Thoracic aorta (tissue), 2 donors: ENCODE measurements around the gene RPGRIP1L. TPM values are rescaled to one million over a fixed set of nuclear protein-coding genes. Genes with fewer than 3 reads are reported as not detected.

Source experiments
- ATAC-seq: fragments of 150-250 bp; one replicate; pipeline ENCODE4 v1.8.0; 2017; ENCODE audit warnings: low read depth; ENCODE audit not compliant: insufficient number of reproducible peaks, low FRiP score
- DNase-seq: peaks from one replicate; pipeline ENCODE4 v3.0.0-alpha.2; 2020; ENCODE audit warnings: low spot score
- H3K27ac ChIP-seq, 2 donors: fragments of 200-600 bp; sonication (generic); 1 replicate in 1 of 2; 2 replicates in 1 of 2; pipeline ENCODE4 v1.5.1; 2016; ENCODE audit warnings: mild to moderate bottlenecking in 2 of 2, moderate library complexity in 2 of 2
- H3K27me3 ChIP-seq: fragments of 200-600 bp; sonication (generic); replicated peaks from 2 replicates; pipeline ENCODE4 v1.6.0; 2016; ENCODE audit warnings: mild to moderate bottlenecking; ENCODE audit not compliant: insufficient read depth
- H3K36me3 ChIP-seq: fragments of 200-600 bp; sonication (generic); one replicate; pipeline ENCODE4 v1.5.1; 2016
- H3K4me1 ChIP-seq, 2 donors: fragments of 200-600 bp; sonication (generic); 1 replicate in 1 of 2; 2 replicates in 1 of 2; pipeline versions ENCODE4 v1.5.1 to v1.6.0; 2016; ENCODE audit warnings: low read depth in 2 of 2, mild to moderate bottlenecking in 1 of 2; ENCODE audit not compliant: control insufficient read depth in 1 of 2
- H3K4me3 ChIP-seq: fragments of 200-600 bp; sonication (generic); 2 replicates; pipeline ENCODE4 v1.5.1; 2016; ENCODE audit warnings: mild to moderate bottlenecking
- H3K9me3 ChIP-seq: fragments of 200-600 bp; sonication (generic); 2 replicates; pipeline ENCODE4 v1.5.1; 2016
- total RNA-seq, 2 donors: library from RNA; depleted of rRNA; stranded (reverse); fragments of >200 nt; gene quantifications; one replicate each; pipeline versions ENCODE4 v1.1.0 to v1.2.3, GENCODE V29; 2016
- TF ChIP-seq, protein P1 (sequence below): fragments of 200-600 bp; sonication (generic); IDR thresholded peaks from one replicate; pipeline ENCODE4 v1.5.1; 2019; ENCODE audit warnings: antibody characterized with exemption

Gene RPGRIP1L
- total RNA-seq, 2 donors from 2014 or later, result 3.4 to 9.1 TPM

DNA sequence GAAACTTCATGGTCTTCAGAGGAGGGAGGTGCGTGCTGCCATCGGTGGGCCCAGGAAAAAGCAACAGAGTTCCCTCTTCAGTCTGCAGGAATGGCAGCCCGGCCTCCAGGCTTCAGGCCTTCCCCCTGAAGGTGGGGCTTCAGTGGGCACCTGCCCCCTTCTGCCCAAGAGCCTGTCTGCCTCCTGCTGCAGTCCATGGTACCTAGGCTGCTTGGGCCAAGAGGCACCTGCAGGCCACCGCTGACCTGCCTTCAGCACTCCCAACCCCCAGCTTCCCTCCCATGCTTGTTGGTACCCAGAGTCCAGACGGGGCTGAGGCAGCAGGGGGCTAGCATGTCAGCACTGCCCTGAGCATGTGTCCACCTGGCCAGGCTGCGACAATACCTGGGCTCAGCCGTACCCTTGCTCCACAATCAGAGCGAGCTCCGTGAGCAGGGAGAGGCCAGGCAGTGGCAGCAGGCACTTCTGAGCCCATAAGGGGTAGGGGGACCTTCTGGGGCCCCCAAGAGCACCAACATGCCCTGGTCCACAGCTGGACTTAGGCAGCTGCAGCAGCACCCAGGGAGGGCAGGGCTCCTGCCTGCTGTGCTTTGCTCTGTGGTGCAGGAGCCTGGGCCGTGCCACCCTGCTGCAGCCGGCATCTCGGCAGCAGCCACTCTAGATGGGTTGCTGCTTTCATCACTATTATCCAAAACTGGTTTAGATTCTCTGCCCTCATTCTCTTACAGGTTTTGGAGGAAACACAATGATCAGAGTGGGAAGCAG, 123.4 kb downstream of the RPGRIP1L start:
- Histone ChIP-seq H3K27me3 (no peaks in the 10 kb centered on the region), H3K9me3 (no peaks in the 10 kb centered on the region), H3K4me3 (no peak overlapping the region), H3K27ac (no peak overlapping the region), H3K4me1 (no peaks in the 10 kb centered on the region), H3K36me3 (no peaks in the 10 kb centered on the region)
- TF ChIP-seq, protein P1, sequence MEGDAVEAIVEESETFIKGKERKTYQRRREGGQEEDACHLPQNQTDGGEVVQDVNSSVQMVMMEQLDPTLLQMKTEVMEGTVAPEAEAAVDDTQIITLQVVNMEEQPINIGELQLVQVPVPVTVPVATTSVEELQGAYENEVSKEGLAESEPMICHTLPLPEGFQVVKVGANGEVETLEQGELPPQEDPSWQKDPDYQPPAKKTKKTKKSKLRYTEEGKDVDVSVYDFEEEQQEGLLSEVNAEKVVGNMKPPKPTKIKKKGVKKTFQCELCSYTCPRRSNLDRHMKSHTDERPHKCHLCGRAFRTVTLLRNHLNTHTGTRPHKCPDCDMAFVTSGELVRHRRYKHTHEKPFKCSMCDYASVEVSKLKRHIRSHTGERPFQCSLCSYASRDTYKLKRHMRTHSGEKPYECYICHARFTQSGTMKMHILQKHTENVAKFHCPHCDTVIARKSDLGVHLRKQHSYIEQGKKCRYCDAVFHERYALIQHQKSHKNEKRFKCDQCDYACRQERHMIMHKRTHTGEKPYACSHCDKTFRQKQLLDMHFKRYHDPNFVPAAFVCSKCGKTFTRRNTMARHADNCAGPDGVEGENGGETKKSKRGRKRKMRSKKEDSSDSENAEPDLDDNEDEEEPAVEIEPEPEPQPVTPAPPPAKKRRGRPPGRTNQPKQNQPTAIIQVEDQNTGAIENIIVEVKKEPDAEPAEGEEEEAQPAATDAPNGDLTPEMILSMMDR, result no peak
- no peak for ATAC-seq
- DNase-seq, result no peak

DNA sequence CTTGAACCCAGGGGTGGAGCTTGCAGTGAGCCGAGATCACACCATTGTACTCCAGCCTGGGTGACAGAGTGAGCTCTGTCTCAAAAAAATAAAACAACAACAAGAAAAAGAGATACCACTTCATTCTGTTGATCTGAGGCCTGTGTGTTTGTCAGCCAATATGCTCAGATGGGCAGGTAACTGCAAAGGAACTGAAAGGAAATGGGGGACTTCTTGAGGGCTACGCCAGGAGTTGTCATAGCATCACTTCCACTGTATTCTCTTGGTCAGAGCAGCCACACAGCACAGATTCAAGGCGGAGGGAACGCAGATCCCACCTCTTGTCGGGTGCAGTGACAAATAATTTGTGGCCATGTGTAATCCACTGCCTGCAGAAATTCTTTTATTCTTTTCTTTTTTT, 126.8 kb downstream of the RPGRIP1L start:
- H3K4me3 ChIP-seq, result no peak overlapping the region
- no peaks in the 10 kb centered on the region for H3K27me3 ChIP-seq
- H3K27ac ChIP-seq, result no peak overlapping the region
- no peaks in the 10 kb centered on the region for H3K36me3 ChIP-seq
- no peak for DNase-seq
- H3K9me3 ChIP-seq, result peaks cover 4% of the 10 kb centered on the region
- TF ChIP-seq, protein P1, result no peak
- no peaks in the 10 kb centered on the region for H3K4me1 ChIP-seq
- ATAC-seq, result no peak

DNA sequence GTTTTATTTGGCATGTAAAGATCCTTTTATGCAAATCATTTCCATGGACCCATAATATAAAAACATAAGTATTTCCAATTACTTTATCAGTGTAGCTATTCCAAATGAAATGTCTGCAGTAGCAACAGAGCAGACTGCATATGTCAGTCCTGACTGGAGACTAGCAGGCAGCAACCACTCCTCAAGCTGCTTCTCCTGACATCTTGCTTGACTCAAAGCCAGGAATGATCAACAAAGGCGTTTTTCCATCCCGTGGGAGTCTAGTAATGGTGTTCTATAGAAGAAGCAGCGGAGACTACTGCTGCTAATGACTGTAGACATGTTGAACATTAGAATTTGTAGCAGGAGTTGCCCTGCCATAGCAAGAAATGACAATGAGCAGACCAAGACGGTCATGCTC, 127.4 kb downstream of the RPGRIP1L start:
- H3K4me3 ChIP-seq, result no peak overlapping the region
- no peaks in the 10 kb centered on the region for H3K36me3 ChIP-seq
- ATAC-seq (no peak), DNase-seq (no peak)
- peaks cover 11% of the 10 kb centered on the region for H3K9me3 ChIP-seq
- TF ChIP-seq, protein P1, result no peak
- no peaks in the 10 kb centered on the region for H3K27me3 ChIP-seq
- no peak overlapping the region for H3K27ac ChIP-seq
- H3K4me1 ChIP-seq, result no peaks in the 10 kb centered on the region

DNA sequence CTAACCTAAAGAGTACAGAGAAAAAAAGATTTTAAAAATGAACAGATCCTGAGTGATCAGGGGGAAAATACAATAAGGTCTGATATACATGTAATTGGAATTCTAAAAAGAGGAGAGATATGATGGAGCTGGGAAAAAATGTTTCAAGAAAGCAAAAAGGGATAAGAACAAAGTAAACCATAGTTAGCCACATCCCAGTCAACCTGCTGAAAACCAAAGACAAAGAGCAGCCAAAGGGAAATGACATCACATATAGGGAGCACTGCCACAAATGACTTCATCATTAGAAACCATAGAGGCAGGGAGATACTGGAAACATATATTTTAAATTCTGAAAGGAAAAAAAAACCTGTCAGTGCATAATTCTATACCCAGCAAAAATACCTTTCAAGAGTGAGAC, 131.9 kb downstream of the RPGRIP1L start:
- H3K4me3 ChIP-seq, result no peak overlapping the region
- H3K4me1 ChIP-seq, result no peaks in the 10 kb centered on the region
- TF ChIP-seq, protein P1, result no peak
- ATAC-seq (no peak), DNase-seq (no peak)
- no peaks in the 10 kb centered on the region for H3K36me3 ChIP-seq
- peaks cover 14% of the 10 kb centered on the region for H3K9me3 ChIP-seq
- no peak overlapping the region for H3K27ac ChIP-seq
- no peaks in the 10 kb centered on the region for H3K27me3 ChIP-seq

DNA sequence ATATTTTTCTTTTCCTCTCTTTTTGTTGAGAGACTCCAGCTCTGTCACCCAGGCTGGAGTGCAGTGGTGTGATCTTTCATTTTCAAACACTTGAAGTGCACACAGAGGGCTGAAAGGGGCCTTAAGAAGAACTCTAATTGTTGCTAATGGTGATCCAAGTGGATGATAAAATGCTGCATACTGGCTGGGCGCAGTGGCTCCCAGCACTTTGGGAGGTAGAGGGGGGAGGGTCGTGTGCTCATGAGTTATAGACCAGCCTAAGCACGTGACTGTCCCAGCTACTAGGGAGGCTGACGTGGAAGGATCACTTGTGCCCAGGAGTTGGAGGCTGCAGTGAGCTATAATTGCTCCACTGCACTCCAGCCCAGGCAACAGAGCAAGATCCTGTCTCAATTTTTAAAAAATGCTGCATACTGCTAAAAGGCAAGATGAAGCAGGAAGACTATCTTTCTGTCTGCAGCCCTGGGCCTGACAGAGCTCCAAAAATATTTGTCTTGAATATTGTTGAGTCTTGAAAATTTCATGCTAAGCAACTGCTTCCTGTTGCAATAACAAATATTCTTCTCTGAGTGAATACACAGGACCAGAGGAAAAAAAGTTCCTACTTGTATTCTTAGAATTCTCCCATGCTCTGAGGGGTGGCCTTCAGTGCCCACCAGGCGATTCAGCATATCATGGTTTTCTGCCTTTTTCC, 137.0 kb downstream of the RPGRIP1L start:
- Histone ChIP-seq H3K36me3 (no peaks in the 10 kb centered on the region), H3K27ac (no peak overlapping the region), H3K4me1 (no peaks in the 10 kb centered on the region), H3K9me3 (peaks cover 8% of the 10 kb centered on the region), H3K27me3 (no peaks in the 10 kb centered on the region), H3K4me3 (no peak overlapping the region)
- TF ChIP-seq, protein P1, result no peak
- ATAC-seq (no peak), DNase-seq (no peak)
